ENCODE measurements around the gene MACROD1. TPM values are rescaled to one million over a fixed set of nuclear protein-coding genes. Genes with fewer than 3 reads are reported as not detected.

The MACROD1 gene
- total RNA-seq, 1 donor from 2014 or later: 27.8 TPM

- H3K4me3 ChIP-seq (ENCODE audit: low read depth, low read length): no peak overlapping the region
- TF ChIP-seq CTCF (conservative IDR thresholded peaks at IDR 0.05; ENCODE audit: low read depth, low read length): no peak
- no peak for DNase-seq (ENCODE audit: low read depth)
Measured at GRCh38 chr11:64101461-64101860, 64.5 kb downstream of the MACROD1 start.

- no peak for TF ChIP-seq CTCF (conservative IDR thresholded peaks at IDR 0.05; ENCODE audit: low read depth, low read length)
- DNase-seq (ENCODE audit: low read depth): no peak
- no peak overlapping the region for H3K4me3 ChIP-seq (ENCODE audit: low read depth, low read length)
Measured at GRCh38 chr11:64100782-64101353, 65.0 kb downstream of the MACROD1 start.

- TF ChIP-seq CTCF (conservative IDR thresholded peaks at IDR 0.05; ENCODE audit: low read depth, low read length): peak; percentile 40
- H3K4me3 ChIP-seq (ENCODE audit: low read depth, low read length): no peak overlapping the region
- DNase-seq (ENCODE audit: low read depth): no peak
Measured at GRCh38 chr11:64100360-64100759, 65.6 kb downstream of the MACROD1 start.

- DNase-seq (ENCODE audit: low read depth): no peak
- no peak for TF ChIP-seq CTCF (conservative IDR thresholded peaks at IDR 0.05; ENCODE audit: low read depth, low read length)
Measured at GRCh38 chr11:64099436-64099835, 66.5 kb downstream of the MACROD1 start.

GRCh38 chr11:64098318-64098831 lies 67.5 kb downstream of the MACROD1 start:
- DNase-seq (ENCODE audit: low read depth): no peak
- no peak for TF ChIP-seq CTCF (conservative IDR thresholded peaks at IDR 0.05; ENCODE audit: low read depth, low read length)
- no peak overlapping the region for H3K4me3 ChIP-seq (ENCODE audit: low read depth, low read length)

More at GRCh38 chr11:64099436-64099835, 66.5 kb downstream of the MACROD1 start:
- no peak overlapping the region for H3K4me3 ChIP-seq (ENCODE audit: low read depth, low read length)

- no peak for DNase-seq (ENCODE audit: low read depth)
- TF ChIP-seq CTCF (conservative IDR thresholded peaks at IDR 0.05; ENCODE audit: low read depth, low read length): no peak
- no peak overlapping the region for H3K4me3 ChIP-seq (ENCODE audit: low read depth, low read length)
Measured at GRCh38 chr11:64097468-64098317, 68.2 kb downstream of the MACROD1 start.

Data from epithelial cell of proximal tubule (primary cell).